Neuronal stem cell (in vitro differentiated cells): ENCODE measurements around the gene TP53BP2.

ENCODE experiments used
- DNase-seq: peaks from one replicate; pipeline ENCODE4 v3.0.0-alpha.2; 2013; ENCODE audit warnings: low spot score
- H2AFZ ChIP-seq: one replicate; pipeline ENCODE4 v1.6.1; 2013; ENCODE audit warnings: mild to moderate bottlenecking, low read length, inconsistent platforms
- H2AK5ac ChIP-seq: 2 replicates; pipeline ENCODE4 v1.6.1; 2013; ENCODE audit warnings: low read depth, mild to moderate bottlenecking, inconsistent platforms, low read length, moderate library complexity, mixed read lengths
- H2BK120ac ChIP-seq: 2 replicates; pipeline ENCODE4 v1.6.1; 2013; ENCODE audit warnings: low read depth, mild to moderate bottlenecking, inconsistent platforms, low read length, moderate library complexity, mixed read lengths
- H2BK12ac ChIP-seq: one replicate; pipeline ENCODE4 v1.6.1; 2013; ENCODE audit warnings: low read length, inconsistent platforms
- H2BK15ac ChIP-seq: 2 replicates; pipeline ENCODE4 v1.6.1; 2013; ENCODE audit warnings: mild to moderate bottlenecking, low read length, inconsistent platforms, mixed read lengths
- H2BK5ac ChIP-seq: one replicate; pipeline ENCODE4 v1.6.1; 2013; ENCODE audit warnings: inconsistent platforms, mild to moderate bottlenecking, low read length, moderate library complexity
- H3K14ac ChIP-seq: one replicate; pipeline ENCODE4 v1.6.1; 2013; ENCODE audit warnings: low read length, inconsistent platforms
- H3K18ac ChIP-seq: 2 replicates; pipeline ENCODE4 v1.6.1; 2013; ENCODE audit warnings: low read length, inconsistent platforms
- H3K23ac ChIP-seq: 2 replicates; pipeline ENCODE4 v1.6.1; 2013; ENCODE audit warnings: low read depth, mild to moderate bottlenecking, mixed read lengths, low read length, inconsistent platforms; ENCODE audit not compliant: poor library complexity
- H3K27ac ChIP-seq: replicated peaks from 3 replicates; pipeline ENCODE4 v1.5.1; 2013; ENCODE audit warnings: low read length, inconsistent platforms
- H3K27me3 ChIP-seq, 3 experiments: 2 replicates each; pipeline ENCODE4 v1.6.1; 2013; ENCODE audit warnings: low read length in 3 of 3, mild to moderate bottlenecking in 2 of 3, inconsistent platforms in 1 of 3, low read depth in 1 of 3, mixed read lengths in 1 of 3, moderate library complexity in 1 of 3; ENCODE audit not compliant: control insufficient read depth in 3 of 3, insufficient read depth in 3 of 3
- H3K36me3 ChIP-seq, 2 donors: replicated peaks in 1 of 2; 2 replicates each; pipeline ENCODE4 v1.6.1; 2013; ENCODE audit warnings: low read length in 2 of 2; ENCODE audit not compliant: control insufficient read depth in 2 of 2, insufficient read depth in 2 of 2
- H3K4ac ChIP-seq: 2 replicates; pipeline ENCODE4 v1.6.1; 2013; ENCODE audit warnings: inconsistent platforms, mild to moderate bottlenecking, low read length, moderate library complexity
- H3K4me1 ChIP-seq, 2 donors: 1 replicate in 1 of 2; 2 replicates in 1 of 2; pipeline ENCODE4 v1.6.1; 2013; ENCODE audit warnings: low read length in 2 of 2, low read depth in 1 of 2; ENCODE audit not compliant: control insufficient read depth in 2 of 2, insufficient read depth in 1 of 2
- H3K4me2 ChIP-seq: one replicate; pipeline ENCODE4 v1.6.1; 2013; ENCODE audit warnings: mild to moderate bottlenecking, low read length, inconsistent platforms; ENCODE audit not compliant: insufficient read depth, poor library complexity, severe bottlenecking
- H3K4me3 ChIP-seq, 2 donors: 2 replicates each; pipeline ENCODE4 v1.5.1; 2013; ENCODE audit warnings: low read length in 2 of 2, mild to moderate bottlenecking in 2 of 2, inconsistent platforms in 1 of 2, moderate library complexity in 1 of 2
- H3K79me1 ChIP-seq: one replicate; pipeline ENCODE4 v1.6.1; 2013; ENCODE audit warnings: low read depth, mild to moderate bottlenecking, inconsistent platforms, low read length, moderate library complexity
- H3K9ac ChIP-seq: one replicate; pipeline ENCODE4 v1.6.1; 2013; ENCODE audit warnings: mild to moderate bottlenecking, low read depth, low read length, inconsistent platforms; ENCODE audit not compliant: poor library complexity
- H3K9me3 ChIP-seq, 2 donors: replicated peaks in 1 of 2; 2 replicates each; pipeline versions ENCODE3 to v1.6.1; 2013; ENCODE audit warnings: low read length in 2 of 2, mild to moderate bottlenecking in 2 of 2, inconsistent platforms in 1 of 2, low read depth in 1 of 2, mixed read lengths in 1 of 2, moderate library complexity in 1 of 2; ENCODE audit not compliant: control insufficient read depth in 2 of 2, insufficient read depth in 1 of 2
- H4K8ac ChIP-seq: one replicate; pipeline ENCODE4 v1.6.1; 2013; ENCODE audit warnings: low read depth, mild to moderate bottlenecking, inconsistent platforms, low read length, moderate library complexity
- H4K91ac ChIP-seq: one replicate; pipeline ENCODE4 v1.6.1; 2013; ENCODE audit warnings: low read length, low read depth, mild to moderate bottlenecking, inconsistent platforms; ENCODE audit not compliant: poor library complexity
- WGBS, 2 donors: extraction: QIAGEN DNeasy Blood & Tissue Kit; methylation state at CpG; one replicate each; pipeline ENCODE4 v1.1.7; 2013; ENCODE audit warnings: missing lambda C conversion rate in 2 of 2, mixed read lengths in 1 of 2; ENCODE audit not compliant: insufficient read length in 2 of 2, insufficient replicate concordance in 1 of 2; ENCODE audit errors: extremely low coverage in 2 of 2; 5-methylcytosine and 5-hydroxymethylcytosine counted together

The TP53BP2 gene

GRCh38 chr1:223748773-223749733 lies 96.7 kb downstream of the TP53BP2 start:
- Histone ChIP-seq H3K4me3 (peak overlapping the region in 1 of 2 donors; percentile 79), H3K9ac (peak overlapping the region; percentile 90), H4K8ac (peak overlapping the region; percentile 58), H2BK12ac (peak overlapping the region; percentile 69), H2AK5ac (peak overlapping the region; percentile 54), H2BK5ac (no peak overlapping the region), H3K4me2 (peak overlapping the region; percentile 85), H3K9me3 (no peaks in the 10 kb centered on the region), H2AFZ (no peak overlapping the region), H4K91ac (peak overlapping the region; percentile 62), H3K36me3 (peaks cover 37 to 99% of the 10 kb centered on the region in 2 donors), H2BK120ac (peak overlapping the region; percentile 33), H2BK15ac (peak overlapping the region; percentile 73), H3K27me3 (peaks cover 0 to 3% (median 0%) of the 10 kb centered on the region in 3 experiments), H3K27ac (no peak overlapping the region), H3K18ac (peak overlapping the region; percentile 99), H3K79me1 (no peaks in the 10 kb centered on the region), H3K14ac (peak overlapping the region; percentile 85), H3K4me1 (peaks cover 0 to 10% of the 10 kb centered on the region in 2 donors), H3K23ac (peak overlapping the region; percentile 87), H3K4ac (no peak overlapping the region)
- WGBS, 2 donors, result no CpG with 5 or more reads among the region's 61 CpGs
- DNase-seq, result peak; percentile 51

GRCh38 chr1:223748405-223748772 lies 97.4 kb downstream of the TP53BP2 start:
- Histone ChIP-seq H2BK15ac (peak overlapping the region; percentile 73), H3K27me3 (peaks cover 0 to 3% (median 0%) of the 10 kb centered on the region in 3 experiments), H4K8ac (no peak overlapping the region), H3K36me3 (peaks cover 38 to 99% of the 10 kb centered on the region in 2 donors), H3K79me1 (no peaks in the 10 kb centered on the region), H2AFZ (no peak overlapping the region), H3K27ac (no peak overlapping the region), H2BK120ac (no peak overlapping the region), H3K23ac (peak overlapping the region; percentile 87), H3K9me3 (no peaks in the 10 kb centered on the region), H2BK12ac (no peak overlapping the region), H3K14ac (peak overlapping the region; percentile 85), H3K4me1 (peaks cover 0 to 10% of the 10 kb centered on the region in 2 donors), H3K9ac (peak overlapping the region; percentile 90), H3K4me2 (peak overlapping the region; percentile 85), H4K91ac (no peak overlapping the region), H2AK5ac (peak overlapping the region; percentile 54), H3K18ac (peak overlapping the region; percentile 99), H2BK5ac (no peak overlapping the region), H3K4me3 (peak overlapping the region in 1 of 2 donors; percentile 79), H3K4ac (no peak overlapping the region)
- DNase-seq, result no peak
- WGBS, 2 donors, result no CpG with 5 or more reads among the region's 18 CpGs

GRCh38 chr1:223747838-223748335 lies 97.9 kb downstream of the TP53BP2 start:
- Histone ChIP-seq H2BK120ac (no peak overlapping the region), H3K4ac (no peak overlapping the region), H3K79me1 (no peaks in the 10 kb centered on the region), H3K23ac (no peak overlapping the region), H3K4me1 (peaks cover 0 to 10% of the 10 kb centered on the region in 2 donors), H3K4me2 (no peak overlapping the region), H4K8ac (no peak overlapping the region), H2AK5ac (no peak overlapping the region), H4K91ac (no peak overlapping the region), H3K27ac (no peak overlapping the region), H3K9me3 (no peaks in the 10 kb centered on the region), H3K18ac (peak overlapping the region; percentile 21), H2BK5ac (no peak overlapping the region), H3K4me3 (no peak overlapping the region), H3K36me3 (peaks cover 39 to 94% of the 10 kb centered on the region in 2 donors), H2BK12ac (no peak overlapping the region), H3K14ac (no peak overlapping the region), H3K27me3 (peaks cover 0 to 3% (median 0%) of the 10 kb centered on the region in 3 experiments), H2BK15ac (no peak overlapping the region), H3K9ac (no peak overlapping the region), H2AFZ (no peak overlapping the region)
- WGBS, 2 donors, result no CpG with 5 or more reads among the region's 4 CpGs
- no peak for DNase-seq

- Histone ChIP-seq H3K4me1 (peaks cover 0 to 9% of the 10 kb centered on the region in 2 donors), H2BK15ac (no peak overlapping the region), H3K9me3 (no peaks in the 10 kb centered on the region), H2BK120ac (no peak overlapping the region), H3K79me1 (no peaks in the 10 kb centered on the region), H3K18ac (no peak overlapping the region), H3K27ac (no peak overlapping the region), H2BK5ac (no peak overlapping the region), H2AFZ (no peak overlapping the region), H3K23ac (no peak overlapping the region), H3K4me2 (no peak overlapping the region), H3K14ac (no peak overlapping the region), H3K4me3 (no peak overlapping the region), H4K91ac (no peak overlapping the region), H2BK12ac (no peak overlapping the region), H3K4ac (no peak overlapping the region), H3K27me3 (peaks cover 0 to 3% (median 0%) of the 10 kb centered on the region in 3 experiments), H2AK5ac (no peak overlapping the region), H3K9ac (no peak overlapping the region), H4K8ac (no peak overlapping the region), H3K36me3 (peaks cover 29 to 76% of the 10 kb centered on the region in 2 donors)
- DNase-seq, result no peak
- WGBS, 2 donors, result no CpG with 5 or more reads among the region's 4 CpGs
These were observed 100.0 kb downstream of the TP53BP2 start for GRCh38 chr1:223745731-223746130.
